Fibroblast of lung (primary cell): Measurements from ENCODE around the gene CRELD2. TPM values are rescaled to one million over a fixed set of nuclear protein-coding genes. Genes with fewer than 3 reads are reported as not detected.

Source experiments
- DNase-seq, 2 donors: peaks; one replicate each; pipeline versions ENCODE4 v3.0.0 to v3.0.0-alpha.2; 2010; ENCODE audit warnings: low read depth in 2 of 2
- H2AFZ ChIP-seq: 2 replicates; pipeline ENCODE4 v1.5.1; 2012; ENCODE audit warnings: low read length, control low read depth, inconsistent platforms
- H3K27ac ChIP-seq: 2 replicates; pipeline ENCODE4 v1.5.1; 2011; ENCODE audit warnings: low read length, control low read depth; ENCODE audit not compliant: insufficient read depth
- H3K27me3 ChIP-seq: 2 replicates; pipeline ENCODE4 v1.5.1; 2011; ENCODE audit warnings: mild to moderate bottlenecking, low read length; ENCODE audit not compliant: control insufficient read depth, insufficient read depth
- H3K36me3 ChIP-seq: 2 replicates; pipeline ENCODE4 v1.5.1; 2011; ENCODE audit warnings: low read length; ENCODE audit not compliant: control insufficient read depth, insufficient read depth
- H3K4me1 ChIP-seq: 2 replicates; pipeline ENCODE4 v1.5.1; 2011; ENCODE audit warnings: low read length; ENCODE audit not compliant: control insufficient read depth, insufficient read depth; ENCODE audit errors: extremely low read depth
- H3K4me2 ChIP-seq: 2 replicates; pipeline ENCODE4 v1.5.1; 2011; ENCODE audit warnings: low read length, control low read depth; ENCODE audit not compliant: insufficient read depth; ENCODE audit errors: extremely low read depth
- H3K4me3 ChIP-seq, 4 experiments: fragments of 200-600 bp in 1 of 4; sonication (generic) in 1 of 4; replicated peaks in 1 of 4; 2 replicates each; pipeline ENCODE4 v1.5.1; 2011 to 2016; ENCODE audit warnings: low read length in 4 of 4, low read depth in 3 of 4, mild to moderate bottlenecking in 3 of 4, control low read depth in 2 of 4, inconsistent platforms in 1 of 4, mixed read lengths in 1 of 4; ENCODE audit not compliant: insufficient read depth in 1 of 4; ENCODE audit errors: control extremely low read depth in 1 of 4
- H3K79me2 ChIP-seq: 2 replicates; pipeline ENCODE4 v1.5.1; 2012; ENCODE audit warnings: mild to moderate bottlenecking, low read length, inconsistent platforms; ENCODE audit not compliant: control insufficient read depth, insufficient read depth
- H3K9ac ChIP-seq: 2 replicates; pipeline ENCODE4 v1.5.1; 2011; ENCODE audit warnings: mild to moderate bottlenecking, low read length, control low read depth; ENCODE audit not compliant: insufficient read depth
- H3K9me3 ChIP-seq: 2 replicates; pipeline ENCODE4 v1.5.1; 2012; ENCODE audit warnings: low read depth, low read length; ENCODE audit not compliant: control insufficient read depth, insufficient read depth
- H4K20me1 ChIP-seq: 2 replicates; pipeline ENCODE4 v1.5.1; 2011; ENCODE audit warnings: low read length; ENCODE audit not compliant: control insufficient read depth, insufficient read depth; ENCODE audit errors: extremely low read depth
- EZH2 ChIP-seq: IDR thresholded peaks from 2 replicates; pipeline ENCODE4 v1.5.1; 2012; ENCODE audit warnings: low read length, control low read depth, mild to moderate bottlenecking; ENCODE audit errors: missing control alignments
- polyA plus RNA-seq, 2 donors: library from polyadenylated mRNA; depleted of rRNA in 1 of 2; stranded (reverse) in 1 of 2; unstranded in 1 of 2; fragments of >200 nt; gene quantifications; 2 replicates each; pipeline ENCODE4 v1.2.1, GENCODE V29; 2011 to 2012; ENCODE audit warnings: missing spikeins in 1 of 2
- total RNA-seq: library from RNA; depleted of rRNA; stranded (reverse); fragments of >200 nt; gene quantifications from 2 replicates; pipeline ENCODE4 v1.2.1, GENCODE V29; 2014
- TF ChIP-seq, protein P1 (sequence below), 2 donors: IDR thresholded peaks in 1 of 2; conservative IDR thresholded peaks in 1 of 2; 1 replicate in 1 of 2; 2 replicates in 1 of 2; pipeline ENCODE4 v1.5.1; 2011 to 2012; ENCODE audit warnings: low read length in 2 of 2, control low read depth in 1 of 2, inconsistent platforms in 1 of 2, low read depth in 1 of 2, mild to moderate bottlenecking in 1 of 2

CRELD2 gene
- total and polyA plus RNA-seq, 2 donors (not counting 1 experiment from before 2014, with no cell fraction given) = 45.3 to 56.6 TPM

DNA sequence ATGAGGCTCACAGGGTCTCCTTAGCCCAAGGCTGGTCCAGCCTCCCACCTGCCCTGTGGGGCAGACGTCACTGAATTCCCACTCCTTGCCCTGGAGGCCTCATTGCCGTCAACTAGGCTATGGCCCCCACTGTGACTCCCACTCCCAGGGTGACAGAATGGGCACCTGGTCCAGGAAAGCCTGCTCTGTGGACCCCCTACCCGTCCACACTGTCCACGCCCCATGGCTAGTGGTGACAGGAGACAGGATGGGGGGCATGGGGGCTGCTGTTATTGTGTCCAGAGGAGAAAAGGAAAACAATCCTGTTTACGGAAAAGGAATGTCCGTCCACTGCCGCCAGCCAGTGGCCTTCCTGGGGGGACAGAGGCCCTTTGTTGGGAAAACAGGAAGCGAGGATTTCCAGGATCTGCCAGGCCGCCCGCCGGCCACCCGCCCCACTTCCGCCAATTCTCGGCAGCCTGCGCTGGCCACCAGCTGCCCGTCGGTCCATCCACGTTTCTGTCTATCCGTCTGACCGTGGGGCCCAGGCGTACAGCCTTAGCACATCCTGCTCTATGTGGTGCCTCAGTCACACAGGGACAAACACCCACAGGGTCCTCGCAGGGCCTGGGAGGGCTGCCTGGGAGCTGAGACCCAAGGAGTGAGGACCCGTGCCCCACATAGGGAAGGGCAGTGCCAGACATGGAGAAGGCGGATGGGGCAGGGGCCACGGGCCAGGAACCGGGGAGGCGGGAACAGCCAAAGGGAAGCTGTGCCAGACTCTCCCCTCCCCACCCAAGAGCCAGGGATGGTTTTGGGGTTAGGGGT, 19.5 kb downstream of the CRELD2 start:
- TF ChIP-seq, protein P1, sequence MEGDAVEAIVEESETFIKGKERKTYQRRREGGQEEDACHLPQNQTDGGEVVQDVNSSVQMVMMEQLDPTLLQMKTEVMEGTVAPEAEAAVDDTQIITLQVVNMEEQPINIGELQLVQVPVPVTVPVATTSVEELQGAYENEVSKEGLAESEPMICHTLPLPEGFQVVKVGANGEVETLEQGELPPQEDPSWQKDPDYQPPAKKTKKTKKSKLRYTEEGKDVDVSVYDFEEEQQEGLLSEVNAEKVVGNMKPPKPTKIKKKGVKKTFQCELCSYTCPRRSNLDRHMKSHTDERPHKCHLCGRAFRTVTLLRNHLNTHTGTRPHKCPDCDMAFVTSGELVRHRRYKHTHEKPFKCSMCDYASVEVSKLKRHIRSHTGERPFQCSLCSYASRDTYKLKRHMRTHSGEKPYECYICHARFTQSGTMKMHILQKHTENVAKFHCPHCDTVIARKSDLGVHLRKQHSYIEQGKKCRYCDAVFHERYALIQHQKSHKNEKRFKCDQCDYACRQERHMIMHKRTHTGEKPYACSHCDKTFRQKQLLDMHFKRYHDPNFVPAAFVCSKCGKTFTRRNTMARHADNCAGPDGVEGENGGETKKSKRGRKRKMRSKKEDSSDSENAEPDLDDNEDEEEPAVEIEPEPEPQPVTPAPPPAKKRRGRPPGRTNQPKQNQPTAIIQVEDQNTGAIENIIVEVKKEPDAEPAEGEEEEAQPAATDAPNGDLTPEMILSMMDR (conservative IDR thresholded peaks at IDR 0.05 in 1 of 2, IDR thresholded peaks at IDR 0.05 in 1 of 2; ENCODE audit: low read depth in 1 of 2, low read length in 2 of 2) = no peak
- no peak for TF ChIP-seq EZH2
- DNase-seq = no peak
- Histone ChIP-seq H3K79me2 (no peaks in the 10 kb centered on the region), H3K27ac (no peak overlapping the region), H3K9ac (no peak overlapping the region), H3K36me3 (no peaks in the 10 kb centered on the region), H3K9me3 (no peaks in the 10 kb centered on the region), H3K4me3 (no peak overlapping the region), H3K4me1 (peaks cover 24% of the 10 kb centered on the region), H2AFZ (no peak overlapping the region), H3K4me2 (no peak overlapping the region), H4K20me1 (no peaks in the 10 kb centered on the region), H3K27me3 (no peaks in the 10 kb centered on the region)

DNA sequence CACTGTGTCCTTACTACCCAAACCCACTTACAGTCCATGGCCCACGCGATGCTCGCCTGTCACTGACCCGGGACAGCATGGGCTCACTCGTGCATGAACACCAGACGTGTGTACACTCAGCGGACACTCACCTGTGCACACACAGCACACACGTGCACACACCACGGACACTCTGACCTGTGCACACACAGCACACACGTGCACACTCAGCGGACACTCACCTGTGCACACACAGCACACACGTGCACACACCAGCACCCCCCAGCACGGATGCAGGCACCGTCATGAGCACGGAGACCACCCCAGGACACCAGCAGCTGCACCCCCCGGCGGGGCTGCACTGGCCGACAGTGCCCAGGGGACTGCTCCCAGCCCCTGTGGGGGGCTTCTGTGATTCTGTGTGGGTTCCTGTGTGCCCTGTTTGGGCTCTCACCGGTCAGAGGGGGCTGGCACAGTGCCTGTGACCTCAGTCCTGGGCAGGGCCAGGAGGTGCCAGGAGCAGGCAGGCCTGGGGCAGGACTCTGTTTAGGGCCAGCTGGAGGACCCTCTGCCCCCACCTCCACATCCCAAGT, 20.2 kb downstream of the CRELD2 start:
- Histone ChIP-seq H3K27me3 (no peaks in the 10 kb centered on the region), H3K9ac (no peak overlapping the region)
- TF ChIP-seq, protein P1 (conservative IDR thresholded peaks at IDR 0.05 in 1 of 2, IDR thresholded peaks at IDR 0.05 in 1 of 2; ENCODE audit: low read depth in 1 of 2, low read length in 2 of 2) = no peak

DNA sequence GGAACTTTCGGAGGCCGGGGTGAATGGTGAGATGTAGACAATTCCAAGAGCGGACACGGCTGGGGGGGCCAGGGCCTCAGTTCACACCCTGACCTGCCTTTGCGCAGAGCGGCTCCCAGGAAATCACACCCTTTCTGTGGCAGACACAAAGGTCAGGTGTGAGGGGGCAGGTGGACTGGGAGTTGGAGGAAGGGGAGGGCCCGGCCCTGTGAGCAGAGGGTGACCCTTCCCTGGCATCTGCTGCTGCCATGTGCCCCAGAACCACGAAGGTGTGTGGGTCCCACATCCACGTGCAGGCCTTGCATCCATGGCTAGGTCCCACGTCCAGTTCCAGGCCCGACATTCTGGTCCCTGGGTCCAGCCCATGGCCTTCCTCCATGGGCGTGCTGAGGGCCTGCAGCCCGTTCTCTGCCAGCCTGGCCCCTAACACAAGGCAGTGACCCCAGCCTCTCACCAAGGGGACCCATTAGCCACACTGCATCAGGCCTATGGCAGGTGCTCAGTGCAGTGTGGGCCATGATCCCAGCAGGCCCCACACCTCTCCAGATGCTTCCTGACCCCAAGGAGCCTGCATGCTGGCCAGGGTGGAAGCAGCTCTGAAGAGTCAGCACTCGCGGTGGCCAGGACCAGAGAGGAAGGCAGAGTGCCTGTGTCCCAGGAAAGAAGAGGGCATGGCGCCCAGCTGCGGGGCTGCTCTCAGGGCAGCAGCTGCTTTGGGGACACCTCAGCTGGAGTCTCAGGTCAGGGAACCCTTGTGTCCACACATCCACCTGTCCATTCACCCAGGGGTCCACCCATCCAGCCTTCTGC, 23.3 kb downstream of the CRELD2 start:
- Histone ChIP-seq H3K4me2 (no peak overlapping the region), H3K36me3 (no peaks in the 10 kb centered on the region), H3K27ac (no peak overlapping the region), H2AFZ (no peak overlapping the region), H3K79me2 (no peaks in the 10 kb centered on the region), H3K9me3 (no peaks in the 10 kb centered on the region), H4K20me1 (no peaks in the 10 kb centered on the region), H3K4me1 (peaks cover 10% of the 10 kb centered on the region), H3K9ac (no peak overlapping the region), H3K27me3 (no peaks in the 10 kb centered on the region), H3K4me3 (no peak overlapping the region)
- TF ChIP-seq, protein P1 (conservative IDR thresholded peaks at IDR 0.05 in 1 of 2, IDR thresholded peaks at IDR 0.05 in 1 of 2; ENCODE audit: low read depth in 1 of 2, low read length in 2 of 2) = no peak
- no peak for TF ChIP-seq EZH2
- no peak for DNase-seq

More for the DNA sequence above, 20.2 kb downstream of the CRELD2 start:
- DNase-seq = no peak
- H3K36me3 ChIP-seq = no peaks in the 10 kb centered on the region
- no peak overlapping the region for H3K4me2 ChIP-seq
- H4K20me1 ChIP-seq = no peaks in the 10 kb centered on the region
- H3K4me3 ChIP-seq = no peak overlapping the region
- H3K9me3 ChIP-seq = no peaks in the 10 kb centered on the region
- no peaks in the 10 kb centered on the region for H3K79me2 ChIP-seq
- H3K4me1 ChIP-seq = peaks cover 24% of the 10 kb centered on the region
- no peak overlapping the region for H3K27ac ChIP-seq
- H2AFZ ChIP-seq = no peak overlapping the region
